22Rv1 (cell line): ENCODE results near the gene FAM181A.

ENCODE experiments used
- H3K27ac ChIP-seq: fragments of 450-650 bp; 2 replicates; pipeline ENCODE4 v1.5.1; 2017
- ZFX ChIP-seq: fragments of 450-650 bp; IDR thresholded peaks from 2 replicates; pipeline ENCODE4 v1.6.1; 2017; ENCODE audit warnings: antibody characterized with exemption, borderline replicate concordance
- TF ChIP-seq, protein P1 (sequence below): fragments of 450-650 bp; IDR thresholded peaks from 2 replicates; pipeline ENCODE4 v1.5.1; 2017; ENCODE audit warnings: mild to moderate bottlenecking

The FAM181A gene

DNA sequence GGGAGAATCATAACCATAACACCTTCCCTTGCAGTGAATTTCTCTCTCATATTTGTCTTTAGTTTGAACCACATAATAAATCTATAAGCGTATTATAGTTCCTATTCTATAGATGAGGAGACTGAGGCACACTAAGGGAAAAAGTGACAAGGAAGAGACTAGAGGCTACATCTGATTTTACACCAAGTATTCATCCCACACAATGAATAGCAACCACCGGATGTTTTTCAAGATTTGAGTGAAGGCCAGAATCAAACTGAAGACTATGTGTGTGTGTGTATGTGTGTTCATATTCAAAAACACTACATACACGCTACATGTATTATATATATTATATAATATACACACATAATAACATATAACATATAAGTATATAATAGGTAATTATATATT is 44.5 kb downstream of the FAM181A start:
- H3K27ac ChIP-seq = no peak overlapping the region
- TF ChIP-seq, protein P1, sequence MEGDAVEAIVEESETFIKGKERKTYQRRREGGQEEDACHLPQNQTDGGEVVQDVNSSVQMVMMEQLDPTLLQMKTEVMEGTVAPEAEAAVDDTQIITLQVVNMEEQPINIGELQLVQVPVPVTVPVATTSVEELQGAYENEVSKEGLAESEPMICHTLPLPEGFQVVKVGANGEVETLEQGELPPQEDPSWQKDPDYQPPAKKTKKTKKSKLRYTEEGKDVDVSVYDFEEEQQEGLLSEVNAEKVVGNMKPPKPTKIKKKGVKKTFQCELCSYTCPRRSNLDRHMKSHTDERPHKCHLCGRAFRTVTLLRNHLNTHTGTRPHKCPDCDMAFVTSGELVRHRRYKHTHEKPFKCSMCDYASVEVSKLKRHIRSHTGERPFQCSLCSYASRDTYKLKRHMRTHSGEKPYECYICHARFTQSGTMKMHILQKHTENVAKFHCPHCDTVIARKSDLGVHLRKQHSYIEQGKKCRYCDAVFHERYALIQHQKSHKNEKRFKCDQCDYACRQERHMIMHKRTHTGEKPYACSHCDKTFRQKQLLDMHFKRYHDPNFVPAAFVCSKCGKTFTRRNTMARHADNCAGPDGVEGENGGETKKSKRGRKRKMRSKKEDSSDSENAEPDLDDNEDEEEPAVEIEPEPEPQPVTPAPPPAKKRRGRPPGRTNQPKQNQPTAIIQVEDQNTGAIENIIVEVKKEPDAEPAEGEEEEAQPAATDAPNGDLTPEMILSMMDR = no peak
- TF ChIP-seq ZFX = no peak

DNA sequence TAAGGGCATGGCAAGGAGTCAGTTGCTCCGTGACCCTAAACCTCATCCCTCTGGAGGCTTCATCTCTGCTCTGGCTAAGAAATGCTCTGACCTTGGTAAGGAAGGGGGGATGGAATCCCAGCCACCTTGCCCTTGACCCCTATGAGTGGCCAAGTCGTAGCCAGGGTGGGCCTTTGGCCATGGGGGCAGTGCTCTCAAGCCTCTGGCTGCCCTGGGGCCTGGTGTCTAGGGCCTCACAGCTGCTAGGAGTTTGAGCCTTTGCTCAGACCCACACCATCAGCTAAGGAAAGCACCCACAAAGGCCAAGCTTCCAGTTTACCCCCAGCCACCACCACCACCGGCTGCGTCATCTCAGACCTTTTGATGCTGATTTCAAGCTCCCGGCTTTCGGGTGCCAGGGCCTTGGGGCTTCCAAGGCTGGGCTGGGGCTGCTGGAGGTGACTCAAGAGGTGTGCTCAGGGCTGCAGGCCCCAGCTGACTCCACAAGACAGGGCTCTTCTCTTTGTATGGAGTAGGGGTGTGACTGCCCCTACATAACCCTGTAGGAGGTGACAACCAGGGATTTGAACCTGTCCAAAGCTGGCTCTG is 45.6 kb downstream of the FAM181A start:
- no peak overlapping the region for H3K27ac ChIP-seq

DNA sequence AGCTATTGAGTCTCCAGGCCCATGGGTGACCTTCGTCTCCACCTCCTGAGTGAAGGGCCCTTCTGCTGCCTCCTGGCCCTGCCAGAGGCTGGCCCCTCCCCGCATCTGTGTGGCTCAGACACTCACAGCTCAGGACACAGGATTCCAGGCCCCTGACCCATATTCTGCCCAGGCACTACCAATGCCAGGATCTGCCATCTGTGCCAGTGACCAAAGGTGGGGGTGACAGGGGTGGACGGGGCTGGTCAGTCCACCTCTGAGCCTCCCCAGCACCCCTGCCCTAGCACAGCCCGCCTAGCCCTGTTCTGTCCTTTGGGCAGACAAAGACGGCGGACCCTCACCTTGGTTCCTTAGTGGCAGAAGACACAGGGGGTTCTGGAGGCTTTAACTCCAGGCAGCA is 46.5 kb downstream of the FAM181A start:
- no peak overlapping the region for H3K27ac ChIP-seq
- no peak for TF ChIP-seq ZFX
- TF ChIP-seq, protein P1 = no peak

More for the DNA sequence above, 45.6 kb downstream of the FAM181A start:
- TF ChIP-seq ZFX = no peak
- TF ChIP-seq, protein P1 = no peak

DNA sequence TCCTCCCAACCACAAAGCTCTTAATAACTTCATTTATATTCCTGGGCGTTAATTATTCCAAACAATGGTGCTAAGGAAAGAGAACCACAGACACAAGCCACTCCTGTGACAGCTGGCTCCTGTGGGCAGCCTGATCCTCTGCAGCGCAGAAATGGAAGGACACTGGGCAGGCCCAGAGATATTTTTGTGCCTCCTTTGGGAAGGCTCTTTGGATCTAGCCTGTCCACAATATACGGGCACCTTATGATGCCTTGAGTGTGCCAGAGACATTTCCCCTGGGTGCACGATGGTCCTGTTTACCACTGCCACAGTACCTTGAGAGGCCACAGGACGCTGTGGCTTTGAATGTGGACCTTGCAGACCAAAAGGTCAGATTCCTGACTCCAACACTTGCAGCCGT is 47.2 kb downstream of the FAM181A start:
- TF ChIP-seq, protein P1 = no peak
- TF ChIP-seq ZFX = no peak
- H3K27ac ChIP-seq = no peak overlapping the region

DNA sequence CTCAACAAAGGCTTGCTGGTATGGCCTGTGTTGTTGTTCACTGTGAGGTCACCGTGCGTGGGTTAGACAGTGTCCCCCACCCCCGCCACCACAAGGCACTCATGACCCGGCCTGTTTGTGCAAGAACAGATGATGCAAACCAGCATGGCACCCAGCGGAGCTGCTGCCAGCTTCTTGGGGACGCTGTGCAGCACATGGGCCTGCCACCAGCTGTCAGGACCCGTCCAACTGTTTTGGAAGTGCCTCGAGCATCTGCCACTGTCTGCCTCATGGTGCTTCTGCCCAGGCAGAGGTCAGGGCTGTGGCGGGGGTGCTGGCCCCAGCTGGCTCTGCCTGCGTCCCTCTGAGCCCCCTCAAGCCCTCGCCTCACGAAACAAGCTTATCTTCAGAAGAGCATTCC is 47.7 kb downstream of the FAM181A start:
- TF ChIP-seq ZFX = no peak
- TF ChIP-seq, protein P1 = no peak
- no peak overlapping the region for H3K27ac ChIP-seq

DNA sequence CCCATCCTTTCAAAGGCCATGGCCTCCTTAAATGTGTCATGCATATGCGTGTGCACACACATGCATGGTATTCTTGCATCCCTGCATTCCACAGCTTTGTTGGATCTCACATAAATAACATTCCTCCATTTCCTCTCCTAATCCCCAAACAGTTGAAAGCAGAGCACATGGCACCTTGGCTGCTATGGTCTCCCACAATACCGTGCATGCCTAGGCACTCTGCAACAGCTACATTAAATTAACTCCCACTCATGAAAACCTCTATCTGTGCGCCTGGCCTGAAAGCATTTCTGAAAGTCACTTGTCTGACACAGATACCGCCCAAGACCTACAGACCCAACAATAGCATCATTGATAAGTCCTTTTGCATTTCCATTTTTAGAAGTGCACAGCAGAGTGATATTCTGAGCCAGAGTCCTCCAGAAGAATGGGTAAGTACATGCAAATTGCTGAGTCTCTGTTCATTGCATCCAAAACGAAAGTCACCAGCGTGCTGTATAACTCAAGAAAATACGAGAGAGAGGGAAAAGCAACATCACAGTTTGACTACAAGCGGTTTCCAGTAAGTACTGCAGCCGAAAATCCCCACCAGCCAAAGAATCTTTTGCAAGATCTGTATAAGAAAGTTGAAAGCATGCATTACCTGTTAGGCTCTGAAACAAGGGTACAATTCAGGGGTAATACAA is 48.8 kb downstream of the FAM181A start:
- H3K27ac ChIP-seq = no peak overlapping the region

More for the DNA sequence above, 48.8 kb downstream of the FAM181A start:
- TF ChIP-seq, protein P1 = no peak
- no peak for TF ChIP-seq ZFX
